HL-60 (cell line): Measurements from ENCODE around the gene DUSP1.

Experiments used
- DNase-seq, 2 experiments: peaks; one replicate each; pipeline ENCODE4 v3.0.0-alpha.2; 2010 to 2020; ENCODE audit warnings: low read depth in 1 of 2, low spot score in 1 of 2
- H3K27ac ChIP-seq: fragments of 250-450 bp; sonication (Bioruptor Pico); replicated peaks from 2 replicates; pipeline ENCODE4 v1.5.1; 2020; ENCODE audit warnings: mild to moderate bottlenecking, moderate library complexity
- H3K27me3 ChIP-seq: fragments of 250-450 bp; sonication (Bioruptor Pico); 2 replicates; pipeline ENCODE4 v1.5.1; 2021; ENCODE audit warnings: mild to moderate bottlenecking, moderate library complexity; ENCODE audit not compliant: insufficient read depth, poor library complexity, severe bottlenecking
- H3K4me3 ChIP-seq: replicated peaks from 2 replicates; pipeline ENCODE4 v1.5.1; 2011; ENCODE audit warnings: mild to moderate bottlenecking, control low read depth, low read length; ENCODE audit not compliant: insufficient read depth
- CTCF ChIP-seq: IDR thresholded peaks from one replicate; pipeline ENCODE4 v1.5.1; 2011; ENCODE audit warnings: low read length, control low read depth, inconsistent platforms; ENCODE audit not compliant: insufficient read depth
- GABPA ChIP-seq: IDR thresholded peaks from 2 replicates; pipeline ENCODE4 v1.6.1; 2012; ENCODE audit warnings: low read depth
- POLR2AphosphoS5 ChIP-seq: IDR thresholded peaks from 2 replicates; pipeline ENCODE4 v1.6.1; 2012; ENCODE audit warnings: low read depth
- REST ChIP-seq: IDR thresholded peaks from 2 replicates; pipeline ENCODE4 v1.6.1; 2012; ENCODE audit warnings: low read depth; ENCODE audit not compliant: insufficient replicate concordance
- SPI1 ChIP-seq: IDR thresholded peaks from 2 replicates; pipeline ENCODE4 v1.6.1; 2012; ENCODE audit warnings: low read depth, mild to moderate bottlenecking, borderline replicate concordance

DUSP1 gene

GRCh38 chr5:172728481-172729241 is 42.3 kb downstream of the DUSP1 start:
- no peak for DNase-seq
- TF ChIP-seq REST (no peak), CTCF (no peak), GABPA (no peak), SPI1 (no peak), POLR2AphosphoS5 (no peak)
- Histone ChIP-seq H3K27me3 (no peaks in the 10 kb centered on the region), H3K27ac (no peak overlapping the region), H3K4me3 (no peak overlapping the region)

- no peak for TF ChIP-seq POLR2AphosphoS5
- TF ChIP-seq CTCF: no peak
- TF ChIP-seq REST: no peak
- TF ChIP-seq SPI1: no peak
- no peak for TF ChIP-seq GABPA
- Histone ChIP-seq H3K27ac (no peak overlapping the region), H3K4me3 (no peak overlapping the region), H3K27me3 (no peaks in the 10 kb centered on the region)
- DNase-seq: no peak
Observed at GRCh38 chr5:172727551-172727950, 43.4 kb downstream of the DUSP1 start.

- Histone ChIP-seq H3K27ac (no peak overlapping the region), H3K4me3 (no peak overlapping the region), H3K27me3 (no peaks in the 10 kb centered on the region)
- no peak for DNase-seq
- TF ChIP-seq REST (no peak), GABPA (no peak), CTCF (no peak), SPI1 (no peak), POLR2AphosphoS5 (no peak)
Observed at GRCh38 chr5:172726966-172727365, 44.0 kb downstream of the DUSP1 start.
